Measurements from ENCODE around the gene SPACA5. TPM values are rescaled to one million over a fixed set of nuclear protein-coding genes. Genes with fewer than 3 reads are reported as not detected.

Gene SPACA5
- total and polyA plus RNA-seq, 9 of the 15 experiments (the other 6 are each of a cell fraction or from before 2014, with no cell fraction given) = not detected

DNA sequence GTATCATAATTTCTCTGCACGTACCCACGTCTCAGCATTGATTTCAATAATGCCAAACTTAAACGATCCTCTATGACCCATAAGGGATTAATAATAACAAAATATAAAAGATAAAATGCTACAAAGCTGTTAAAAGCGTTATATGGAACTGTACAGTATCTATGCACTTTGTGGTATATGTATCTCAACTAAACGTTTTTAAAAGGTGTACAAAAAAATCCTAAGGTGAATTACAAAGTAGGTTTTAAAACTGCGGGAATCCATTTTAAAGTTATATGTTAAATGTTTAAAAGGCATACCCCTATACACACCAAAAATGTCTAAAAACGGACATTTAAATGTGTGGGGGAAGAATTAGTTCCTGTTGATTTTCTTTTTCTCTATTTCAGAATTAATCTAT is 3.9 kb upstream of the SPACA5 start (continued):
- TF ChIP-seq ATF2 (CRISPR knock-in tag; IDR thresholded peaks at IDR 0.05) (no peak), RCOR1 (IDR thresholded peaks at IDR 0.05; ENCODE audit: borderline replicate concordance in 1 of 2, low read depth in 2 of 2, low read length in 2 of 2) (no peak), POLR2H (tag; IDR thresholded peaks at IDR 0.05; ENCODE audit: low read depth) (no peak)

DNA sequence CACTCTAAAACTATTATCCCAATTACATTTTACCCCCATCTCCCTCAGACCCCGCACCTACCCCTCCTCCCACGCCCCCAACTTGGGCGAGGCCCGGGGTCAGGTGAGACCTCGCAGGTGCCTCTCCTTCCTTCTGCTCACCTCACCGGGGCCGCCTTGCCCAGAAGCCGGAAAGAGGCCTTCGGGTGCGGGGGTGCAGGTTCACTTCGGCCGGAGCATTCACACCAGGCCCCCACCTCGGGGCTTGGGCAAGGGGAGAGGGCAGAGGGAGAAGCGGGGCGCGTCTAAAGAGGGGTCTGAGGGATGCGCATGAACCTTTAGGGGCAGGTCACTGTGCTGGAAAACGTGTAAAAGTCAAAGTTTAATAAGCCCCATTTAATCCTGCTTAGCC is 3.4 kb upstream of the SPACA5 start:
- BruUV-seq (replicated peaks) = TSS peak; percentile 78
- Histone ChIP-seq H3K36me3 (ENCODE audit: control insufficient read depth, insufficient read depth, low read length) (no peaks in the 10 kb centered on the region; the same call in 2 of the 3 replicates), H3K4me2 (ENCODE audit: insufficient read depth, low read length) (peak overlapping the region; percentile 72), H4K20me1 (replicated peaks; ENCODE audit: control insufficient read depth, insufficient read depth, low read length) (no peaks in the 10 kb centered on the region), H3K9ac (ENCODE audit: insufficient read depth in 1 of 2, low read depth in 2 of 2, low read length in 2 of 2) (peak overlapping the region; percentile 75 to 81), H3K27me3 (ENCODE audit: control insufficient read depth in 2 of 2, insufficient read depth in 2 of 2, low read length in 2 of 2) (no peaks in the 10 kb centered on the region), H3K9me3 (replicated peaks; ENCODE audit: control insufficient read depth, insufficient read depth, low read depth, low read length) (no peaks in the 10 kb centered on the region), H3K9me1 (ENCODE audit: control insufficient read depth, insufficient read depth, low read length) (no peaks in the 10 kb centered on the region), H3K79me2 (ENCODE audit: control insufficient read depth, insufficient read depth, low read length) (peaks cover 14% of the 10 kb centered on the region), H3K4me1 (replicated peaks in 1 of 2; ENCODE audit: control insufficient read depth in 2 of 2, insufficient read depth in 2 of 2, low read length in 2 of 2) (peaks cover 2 to 7% of the 10 kb centered on the region in 2 experiments; a peak in 3 of 5 replicates), H3K27ac (ENCODE audit: extremely low read depth, low read depth, low read length) (peak overlapping the region; percentile 62), H2AFZ (ENCODE audit: low read depth, low read length) (peak overlapping the region; percentile 88), H3K4me3 (peak overlapping the region; percentile 57)
- intact Hi-C loops (cut with micrococcal nuclease) = no loop called here
- ATAC-seq (peak; percentile 65), DNase-seq (ENCODE audit: extremely low read depth in 1 of 4, low spot score in 3 of 4) (peak; percentile 8 to 10 (median 8)), FAIRE-seq (no peak)
- in situ Hi-C loops (cut with MboI) = no loop called here
- 11% methylated on average over 16 of the region's 18 CpGs for WGBS (ENCODE audit: insufficient coverage, low coverage, missing lambda C conversion rate)
- CTCF ChIA-PET (ENCODE audit: low intra/inter-chr PET ratio) = no interaction called here
- no peak for TF ChIP-seq ZNF3 (CRISPR knock-in tag; IDR thresholded peaks at IDR 0.05)
- TF ChIP-seq ZEB2 (IDR thresholded peaks at IDR 0.05) = 0 out of 2 replicates have a peak, but pooled peaks have one; percentile 9
- TF ChIP-seq ZFX (CRISPR knock-in tag; IDR thresholded peaks at IDR 0.05) = peak; percentile 26; the same call in 1 of the 2 replicates
- TF ChIP-seq SRSF1 (IDR thresholded peaks at IDR 0.05; ENCODE audit: low read depth, low read length) = no peak
- POLR2A ChIA-PET = no interaction called here

Data from K562 (cell line).